Left lung (tissue), 10 donors: Measurements from ENCODE around the gene HMCN1. TPM values are rescaled to one million over a fixed set of nuclear protein-coding genes. Genes with fewer than 3 reads are reported as not detected.

ENCODE experiments used
- ATAC-seq: fragments of 200-7000 bp; cut with Tn5 transposase; one replicate; pipeline ENCODE4 v1.9.1; 2020; ENCODE audit warnings: moderate library complexity
- DNase-seq, 4 donors: peaks; one replicate each; pipeline ENCODE4 v3.0.0-alpha.2; 2013 to 2020
- H3K27ac ChIP-seq, 2 donors: fragments of 200-600 bp; sonication (generic) in 1 of 2; one replicate each; pipeline versions ENCODE4 v1.5.0 to v1.8.0; 2020 to 2021
- H3K27me3 ChIP-seq, 2 donors: fragments of 200-600 bp; sonication (generic) in 1 of 2; one replicate each; pipeline versions ENCODE4 v1.5.0 to v1.8.0; 2020 to 2021
- H3K36me3 ChIP-seq, 2 donors: fragments of 200-600 bp; sonication (generic) in 1 of 2; one replicate each; pipeline versions ENCODE4 v1.5.0 to v1.8.0; 2020 to 2021
- H3K4me1 ChIP-seq, 2 donors: fragments of 200-600 bp; one replicate each; pipeline ENCODE4 v1.8.0; 2021
- H3K4me3 ChIP-seq, 2 donors: fragments of 200-600 bp; sonication (generic) in 1 of 2; one replicate each; pipeline versions ENCODE4 v1.5.0 to v1.8.0; 2020 to 2021; ENCODE audit warnings: mild to moderate bottlenecking in 1 of 2
- H3K9me3 ChIP-seq, 2 donors: fragments of 200-600 bp; sonication (generic) in 1 of 2; one replicate each; pipeline versions ENCODE4 v1.5.0 to v1.8.0; 2020 to 2021
- CTCF ChIP-seq, 2 donors: fragments of 200-600 bp; sonication (generic) in 1 of 2; IDR thresholded peaks; one replicate each; pipeline versions ENCODE4 v1.5.0 to v1.8.0; 2021; ENCODE audit warnings: antibody characterized with exemption in 2 of 2
- intact Hi-C, 2 donors: fragments of 100-400 bp; cut with DNase I; formaldehyde crosslinking; loops; one replicate each; pipeline versions ENCODE4 v1.11.2 to v1.14.2; 2022
- polyA plus RNA-seq, 6 donors: library from polyadenylated mRNA; unstranded; fragments of 120-200 nt; gene quantifications; one replicate each; pipeline ENCODE4 v1.2.1, GENCODE V29; 2013; ENCODE audit not compliant: insufficient read length in 6 of 6
- total RNA-seq, 2 donors: library from RNA; stranded (reverse); fragmentation: NEBNext Ultra II Directional; extraction: Animal tissue kit (Norgen Biotek cat#: 25700); gene quantifications; one replicate each; pipeline ENCODE4 v1.2.1, GENCODE V29; 2021
- donor health status: DM: no; HTN: yes; CAD: no.
- donor health status: DM: no; HTN: no; CAD: no.

The HMCN1 gene
- total and polyA plus RNA-seq, 8 donors, result 24.0 to 91.0 (median 48.7) TPM

GRCh38 chr1:186086583-186086982, 352.4 kb downstream of the HMCN1 start:
- Histone ChIP-seq H3K4me1 (peaks cover 0 to 9% of the 10 kb centered on the region in 2 donors), H3K27ac (no peak overlapping the region), H3K27me3 (no peaks in the 10 kb centered on the region), H3K4me3 (no peak overlapping the region), H3K36me3 (no peaks in the 10 kb centered on the region), H3K9me3 (no peaks in the 10 kb centered on the region)
- DNase-seq (no peak), ATAC-seq (no peak)
- no peak for TF ChIP-seq CTCF (IDR thresholded peaks at IDR 0.05)
- intact Hi-C loops, result no loop called here

- H3K27ac ChIP-seq, result no peak overlapping the region
- ATAC-seq (no peak), DNase-seq (no peak)
- no peaks in the 10 kb centered on the region for H3K9me3 ChIP-seq
- no peak overlapping the region for H3K4me3 ChIP-seq
- intact Hi-C loops, result no loop called here
- no peaks in the 10 kb centered on the region for H3K27me3 ChIP-seq
- no peaks in the 10 kb centered on the region for H3K36me3 ChIP-seq
- peaks cover 0 to 12% of the 10 kb centered on the region in 2 donors for H3K4me1 ChIP-seq
- TF ChIP-seq CTCF (IDR thresholded peaks at IDR 0.05), result no peak
Observed at GRCh38 chr1:186089940-186090339, 355.7 kb downstream of the HMCN1 start.

- intact Hi-C loops, result no loop called here
- no peaks in the 10 kb centered on the region for H3K9me3 ChIP-seq
- no peaks in the 10 kb centered on the region for H3K27me3 ChIP-seq
- TF ChIP-seq CTCF (IDR thresholded peaks at IDR 0.05), result no peak
- no peak overlapping the region for H3K27ac ChIP-seq
- H3K4me3 ChIP-seq, result no peak overlapping the region
- ATAC-seq (no peak), DNase-seq (no peak)
- no peaks in the 10 kb centered on the region for H3K36me3 ChIP-seq
- peaks cover 0 to 12% of the 10 kb centered on the region in 2 donors for H3K4me1 ChIP-seq
Observed at GRCh38 chr1:186091222-186091720, 357.1 kb downstream of the HMCN1 start.

- H3K9me3 ChIP-seq, result no peaks in the 10 kb centered on the region
- no peaks in the 10 kb centered on the region for H3K27me3 ChIP-seq
- peaks cover 0 to 12% of the 10 kb centered on the region in 2 donors for H3K4me1 ChIP-seq
- peak in 1 of 4 donors; percentile 12 for DNase-seq
- peak; percentile 26 for ATAC-seq
- intact Hi-C loops, result no loop called here
- H3K27ac ChIP-seq, result peak overlapping the region in 1 of 2 donors; percentile 49
- TF ChIP-seq CTCF (IDR thresholded peaks at IDR 0.05), result no peak
- H3K36me3 ChIP-seq, result no peaks in the 10 kb centered on the region
- no peak overlapping the region for H3K4me3 ChIP-seq
Observed at GRCh38 chr1:186093437-186093836, 359.2 kb downstream of the HMCN1 start.

GRCh38 chr1:186094172-186094571, 360.0 kb downstream of the HMCN1 start:
- H3K27ac ChIP-seq, result peak overlapping the region in 1 of 2 donors; percentile 49
- H3K36me3 ChIP-seq, result no peaks in the 10 kb centered on the region
- no peaks in the 10 kb centered on the region for H3K9me3 ChIP-seq
- intact Hi-C loops, result no loop called here
- no peak for DNase-seq
- H3K27me3 ChIP-seq, result no peaks in the 10 kb centered on the region
- peak; percentile 95 for ATAC-seq
- H3K4me3 ChIP-seq, result no peak overlapping the region
- no peak for TF ChIP-seq CTCF (IDR thresholded peaks at IDR 0.05)
- H3K4me1 ChIP-seq, result peaks cover 0 to 12% of the 10 kb centered on the region in 2 donors
